ENCODE measurements around the gene IREB2.

The IREB2 gene

DNA sequence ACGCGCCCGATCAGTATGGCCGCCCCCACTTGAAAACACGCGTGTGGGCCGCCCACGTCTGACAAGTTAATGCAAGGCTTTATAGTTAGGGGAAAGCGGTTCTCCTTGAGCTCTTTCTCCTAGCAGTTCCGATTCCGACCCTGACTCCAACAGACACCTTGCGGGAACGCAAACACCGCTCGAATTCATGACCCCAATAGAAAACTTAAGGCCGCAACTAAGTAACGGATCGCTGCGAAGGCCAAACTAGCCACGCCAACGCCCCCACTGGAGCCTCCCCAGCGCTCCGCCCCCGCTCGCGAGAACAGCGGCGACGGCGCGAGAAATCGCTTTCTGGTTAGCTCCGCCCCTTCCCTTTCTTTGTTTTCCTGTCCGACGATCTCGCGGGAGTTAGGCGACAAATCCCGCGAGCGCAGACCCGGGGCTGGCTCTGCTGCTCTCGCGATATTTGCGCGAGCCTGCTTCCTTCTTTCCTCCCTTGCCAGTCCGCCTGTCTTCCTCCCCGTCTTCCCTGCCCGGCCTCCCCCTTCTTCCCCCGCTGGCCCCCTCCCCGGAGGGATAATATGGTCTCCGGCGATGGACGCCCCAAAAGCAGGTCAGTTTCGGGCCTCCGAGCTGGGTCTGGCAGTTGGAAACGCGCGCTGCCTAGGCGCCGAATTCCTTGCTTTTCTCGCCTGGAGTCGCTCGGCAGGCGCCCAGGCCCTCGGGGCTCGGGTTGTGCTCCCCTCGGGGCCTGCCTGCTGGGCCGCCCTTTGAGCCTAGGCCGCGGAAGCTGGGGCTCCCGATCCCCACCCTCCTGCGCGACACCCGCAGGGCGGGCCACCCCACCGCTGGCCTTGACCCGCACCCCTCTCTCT, at the start of gene IREB2:
Gene IREB2, plus strand, starts transcription at position 455 of the 857 bp plus-strand sequence. Its CDS starts 122 bp downstream, at position 577.
- Mint-ChIP-seq H3K9me3 (peaks cover 0 to 4% of the 10 kb centered on the region in 2 donors), H3K36me3 (peaks cover 17 to 22% of the 10 kb centered on the region in 2 donors), H3K4me1 (peaks cover 7 to 26% of the 10 kb centered on the region in 2 donors), H3K4me3 (peak within 1 kb of the TSS; percentile 80 to 86), H3K27ac (peak within 1 kb of the TSS; percentile 97), H3K27me3 (peaks cover 4% of the 10 kb centered on the region in 2 donors)
- DNase-seq (peak; percentile 99), ATAC-seq (replicated peaks) (peak; percentile 81 to 83)

- Mint-ChIP-seq H3K4me1 (no peaks in the 10 kb centered on the region), H3K36me3 (no peaks in the 10 kb centered on the region), H3K27me3 (peaks cover 36 to 44% of the 10 kb centered on the region in 2 donors), H3K27ac (no peak overlapping the region), H3K4me3 (no peak overlapping the region), H3K9me3 (peaks cover 0 to 3% of the 10 kb centered on the region in 2 donors)
- DNase-seq = no peak
- no peak for ATAC-seq (replicated peaks)
These were observed 49.2 kb upstream of the IREB2 start for GRCh38 chr15:78388865-78389264.

DNA sequence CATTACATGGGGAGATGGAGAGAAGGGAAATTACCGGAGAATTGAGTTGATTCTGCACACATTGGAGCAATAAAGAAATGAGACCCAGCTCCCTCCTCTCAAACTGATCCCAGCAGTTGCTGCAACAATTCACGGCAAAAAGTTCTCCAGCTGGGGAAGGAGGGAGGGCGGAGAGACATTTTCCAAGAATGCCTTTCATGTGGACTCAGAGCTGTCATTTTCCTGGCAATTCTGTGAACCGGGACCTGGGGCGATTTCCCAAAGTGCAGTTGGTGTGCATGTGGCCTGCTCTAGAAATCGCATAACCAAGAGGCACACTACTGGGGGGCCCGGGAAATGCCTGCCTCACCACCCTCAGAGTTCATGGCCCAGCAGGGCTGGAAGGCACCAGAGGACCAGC, 48.7 kb upstream of the IREB2 start:
- Mint-ChIP-seq H3K27me3 (peaks cover 33 to 41% of the 10 kb centered on the region in 2 donors), H3K4me3 (no peak overlapping the region), H3K27ac (no peak overlapping the region), H3K36me3 (no peaks in the 10 kb centered on the region), H3K4me1 (no peaks in the 10 kb centered on the region), H3K9me3 (peaks cover 0 to 3% of the 10 kb centered on the region in 2 donors)
- no peak for ATAC-seq (replicated peaks)
- DNase-seq = no peak

- ATAC-seq (replicated peaks) = no peak
- DNase-seq = no peak
- Mint-ChIP-seq H3K27me3 (peaks cover 31 to 40% of the 10 kb centered on the region in 2 donors), H3K4me1 (no peaks in the 10 kb centered on the region), H3K9me3 (peaks cover 0 to 3% of the 10 kb centered on the region in 2 donors), H3K27ac (no peak overlapping the region), H3K4me3 (no peak overlapping the region), H3K36me3 (no peaks in the 10 kb centered on the region)
These were observed 48.3 kb upstream of the IREB2 start for GRCh38 chr15:78389738-78390137.

GRCh38 chr15:78390242-78390641, 47.8 kb upstream of the IREB2 start:
- no peaks in the 10 kb centered on the region for H3K4me1 Mint-ChIP-seq
- DNase-seq = no peak
- no peak overlapping the region for H3K4me3 Mint-ChIP-seq
- H3K9me3 Mint-ChIP-seq = peaks cover 0 to 3% of the 10 kb centered on the region in 2 donors
- no peaks in the 10 kb centered on the region for H3K36me3 Mint-ChIP-seq
- no peak for ATAC-seq (replicated peaks)
- H3K27me3 Mint-ChIP-seq = peaks cover 26 to 35% of the 10 kb centered on the region in 2 donors
- no peak overlapping the region for H3K27ac Mint-ChIP-seq

DNA sequence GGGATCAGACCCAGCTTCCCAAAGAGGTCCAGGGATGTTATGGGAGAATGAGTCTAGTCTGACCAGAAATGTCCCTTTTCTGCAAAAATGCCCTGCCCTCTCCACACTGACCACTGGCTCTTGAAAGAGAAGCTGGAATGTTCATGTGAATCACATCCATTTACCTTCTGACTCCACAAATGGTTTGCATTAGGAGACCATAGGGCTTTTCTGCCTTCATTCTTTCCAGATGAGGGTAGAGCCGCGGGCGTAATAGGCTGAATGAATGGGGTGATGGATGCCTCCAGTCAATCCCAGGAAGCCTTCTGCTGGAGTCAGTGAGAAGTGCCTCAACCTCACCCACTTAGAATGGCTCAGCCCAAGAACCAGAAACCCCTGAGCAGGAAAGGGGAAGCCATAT, 47.2 kb upstream of the IREB2 start:
- H3K36me3 Mint-ChIP-seq = no peaks in the 10 kb centered on the region
- H3K27ac Mint-ChIP-seq = no peak overlapping the region
- ATAC-seq (replicated peaks) (no peak), DNase-seq (no peak)
- H3K4me1 Mint-ChIP-seq = no peaks in the 10 kb centered on the region
- peaks cover 20 to 29% of the 10 kb centered on the region in 2 donors for H3K27me3 Mint-ChIP-seq
- peaks cover 0 to 3% of the 10 kb centered on the region in 2 donors for H3K9me3 Mint-ChIP-seq
- no peak overlapping the region for H3K4me3 Mint-ChIP-seq

DNA sequence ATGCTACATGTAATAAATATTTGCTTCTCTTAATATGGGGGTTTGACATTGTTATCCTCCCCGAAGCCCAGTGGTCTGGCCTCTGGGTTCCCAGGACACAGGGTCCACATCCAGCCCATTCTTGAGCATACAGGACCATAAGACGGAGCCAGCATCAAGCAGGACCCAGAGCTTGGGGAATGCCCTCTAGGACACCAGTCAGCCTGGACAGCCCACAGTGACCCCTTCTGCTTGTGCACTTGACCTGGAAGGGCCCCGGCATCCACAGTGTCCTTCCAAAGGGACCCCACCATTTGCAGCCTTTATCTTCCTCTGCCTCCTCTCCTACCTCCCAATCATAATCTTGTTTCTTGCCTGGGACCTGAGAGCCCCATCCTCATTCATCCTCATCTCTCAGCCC, 46.2 kb upstream of the IREB2 start:
- no peaks in the 10 kb centered on the region for H3K4me1 Mint-ChIP-seq
- ATAC-seq (replicated peaks) (no peak), DNase-seq (no peak)
- peaks cover 0 to 3% of the 10 kb centered on the region in 2 donors for H3K9me3 Mint-ChIP-seq
- H3K36me3 Mint-ChIP-seq = no peaks in the 10 kb centered on the region
- H3K27me3 Mint-ChIP-seq = peaks cover 11 to 22% of the 10 kb centered on the region in 2 donors
- H3K27ac Mint-ChIP-seq = no peak overlapping the region
- H3K4me3 Mint-ChIP-seq = no peak overlapping the region

DNA sequence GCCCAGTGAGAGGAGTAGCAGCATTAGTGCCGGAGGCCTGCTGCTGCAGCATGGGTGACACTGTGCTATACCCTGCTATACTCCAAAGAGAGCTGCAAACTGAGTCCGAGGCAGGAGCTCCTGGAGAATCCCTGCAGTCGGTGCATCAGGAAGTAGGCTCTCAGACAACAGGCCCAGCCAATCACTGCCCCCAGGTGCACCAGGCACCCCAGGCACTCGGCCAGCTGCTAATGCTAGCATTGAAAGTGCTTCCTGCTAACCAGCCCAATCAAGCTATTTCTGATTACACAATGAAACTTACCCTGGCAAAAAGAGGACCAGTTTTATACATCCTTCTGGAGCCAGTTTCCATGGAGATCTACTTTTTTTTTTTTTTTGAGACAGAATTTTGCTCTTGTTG, 45.6 kb upstream of the IREB2 start:
- Mint-ChIP-seq H3K36me3 (no peaks in the 10 kb centered on the region), H3K27ac (no peak overlapping the region), H3K9me3 (peaks cover 0 to 3% of the 10 kb centered on the region in 2 donors), H3K4me1 (no peaks in the 10 kb centered on the region), H3K4me3 (no peak overlapping the region), H3K27me3 (peaks cover 11 to 21% of the 10 kb centered on the region in 2 donors)
- DNase-seq (no peak), ATAC-seq (replicated peaks) (no peak)

- DNase-seq (no peak), ATAC-seq (replicated peaks) (no peak)
- Mint-ChIP-seq H3K4me1 (no peaks in the 10 kb centered on the region), H3K4me3 (no peak overlapping the region), H3K27ac (no peak overlapping the region), H3K27me3 (peaks cover 11 to 21% of the 10 kb centered on the region in 2 donors), H3K36me3 (no peaks in the 10 kb centered on the region), H3K9me3 (peaks cover 0 to 3% of the 10 kb centered on the region in 2 donors)
These were observed 44.9 kb upstream of the IREB2 start for GRCh38 chr15:78393137-78393536.

GRCh38 chr15:78394026-78394425, 44.0 kb upstream of the IREB2 start:
- Mint-ChIP-seq H3K4me3 (no peak overlapping the region), H3K9me3 (peaks cover 0 to 3% of the 10 kb centered on the region in 2 donors), H3K4me1 (no peaks in the 10 kb centered on the region), H3K27ac (no peak overlapping the region), H3K27me3 (peaks cover 11 to 21% of the 10 kb centered on the region in 2 donors), H3K36me3 (no peaks in the 10 kb centered on the region)
- ATAC-seq (replicated peaks) = no peak
- DNase-seq = no peak

DNA sequence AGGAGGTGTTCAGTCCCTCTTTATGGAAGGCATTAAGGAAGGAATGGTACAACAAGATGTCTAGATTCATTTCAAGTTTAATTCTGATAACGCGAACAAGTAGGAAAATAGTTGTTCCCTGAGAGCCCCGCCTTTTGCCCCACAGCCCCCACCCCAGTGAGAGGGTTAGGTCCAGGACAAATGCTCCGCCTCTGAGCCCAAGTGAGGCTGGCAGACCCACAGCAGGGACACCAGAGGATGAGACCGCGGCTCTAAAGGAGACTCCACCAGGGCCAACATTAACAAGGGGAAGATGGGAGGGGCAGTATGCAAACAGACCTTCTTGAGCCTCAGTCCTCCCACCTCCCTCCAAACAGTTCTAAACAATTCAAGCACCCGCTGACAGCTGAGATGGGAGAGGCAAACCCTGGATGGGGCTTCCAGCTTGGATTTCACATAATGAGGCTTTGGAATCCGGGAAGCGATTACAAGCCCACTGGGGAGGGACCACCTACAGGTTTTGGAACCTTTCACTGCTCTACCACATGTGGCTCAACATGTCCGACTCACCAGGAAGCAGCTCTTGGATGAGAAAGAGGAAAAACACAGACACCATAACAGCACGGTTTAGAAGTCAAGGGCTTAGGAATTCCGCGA, 42.9 kb upstream of the IREB2 start:
- no peak for DNase-seq

DNA sequence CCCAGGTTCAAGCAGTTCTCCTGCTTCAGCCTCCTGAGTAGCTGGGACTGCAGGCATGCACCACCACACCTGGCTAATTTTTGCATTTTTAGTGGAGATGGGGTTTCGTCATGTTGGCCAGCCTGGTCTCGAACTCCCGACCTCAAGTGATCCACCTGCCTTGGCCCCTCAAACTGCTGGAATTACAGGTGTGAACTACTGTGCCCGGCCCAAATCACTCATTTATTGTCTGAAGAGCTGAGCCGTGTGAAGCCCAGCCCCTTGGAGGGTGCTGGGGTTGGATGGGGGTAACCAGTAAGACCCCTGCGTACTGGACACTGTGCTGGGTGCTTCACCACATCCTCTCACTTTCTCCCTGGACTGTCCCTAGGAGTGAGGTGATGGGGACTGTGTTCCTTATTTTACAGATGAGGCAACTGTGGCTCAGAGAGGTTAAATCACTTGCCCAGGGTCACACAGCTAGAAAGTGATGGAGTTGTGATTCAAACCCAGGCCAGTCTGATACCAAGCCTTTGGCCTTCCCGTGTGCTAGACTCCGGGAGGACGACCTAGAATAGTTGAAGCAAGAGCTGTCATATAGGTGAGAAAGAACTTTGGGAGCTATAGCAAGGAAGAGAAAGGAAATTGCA, 41.7 kb upstream of the IREB2 start:
- DNase-seq (no peak), ATAC-seq (replicated peaks) (no peak)
- no peaks in the 10 kb centered on the region for H3K9me3 Mint-ChIP-seq
- H3K4me1 Mint-ChIP-seq = no peaks in the 10 kb centered on the region
- no peaks in the 10 kb centered on the region for H3K36me3 Mint-ChIP-seq
- H3K27ac Mint-ChIP-seq = no peak overlapping the region
- H3K27me3 Mint-ChIP-seq = peaks cover 7 to 12% of the 10 kb centered on the region in 2 donors
- no peak overlapping the region for H3K4me3 Mint-ChIP-seq

More for the DNA sequence above, 42.9 kb upstream of the IREB2 start:
- Mint-ChIP-seq H3K27ac (no peak overlapping the region), H3K9me3 (peaks cover 0 to 3% of the 10 kb centered on the region in 2 donors), H3K4me3 (no peak overlapping the region), H3K27me3 (peaks cover 11 to 17% of the 10 kb centered on the region in 2 donors), H3K4me1 (no peaks in the 10 kb centered on the region), H3K36me3 (no peaks in the 10 kb centered on the region)
- no peak for ATAC-seq (replicated peaks)

GRCh38 chr15:78396976-78397375, 41.0 kb upstream of the IREB2 start:
- no peaks in the 10 kb centered on the region for H3K4me1 Mint-ChIP-seq
- no peaks in the 10 kb centered on the region for H3K9me3 Mint-ChIP-seq
- no peak for DNase-seq
- H3K27ac Mint-ChIP-seq = no peak overlapping the region
- no peak for ATAC-seq (replicated peaks)
- peaks cover 10 to 12% of the 10 kb centered on the region in 2 donors for H3K27me3 Mint-ChIP-seq
- H3K36me3 Mint-ChIP-seq = no peaks in the 10 kb centered on the region
- no peak overlapping the region for H3K4me3 Mint-ChIP-seq

DNA sequence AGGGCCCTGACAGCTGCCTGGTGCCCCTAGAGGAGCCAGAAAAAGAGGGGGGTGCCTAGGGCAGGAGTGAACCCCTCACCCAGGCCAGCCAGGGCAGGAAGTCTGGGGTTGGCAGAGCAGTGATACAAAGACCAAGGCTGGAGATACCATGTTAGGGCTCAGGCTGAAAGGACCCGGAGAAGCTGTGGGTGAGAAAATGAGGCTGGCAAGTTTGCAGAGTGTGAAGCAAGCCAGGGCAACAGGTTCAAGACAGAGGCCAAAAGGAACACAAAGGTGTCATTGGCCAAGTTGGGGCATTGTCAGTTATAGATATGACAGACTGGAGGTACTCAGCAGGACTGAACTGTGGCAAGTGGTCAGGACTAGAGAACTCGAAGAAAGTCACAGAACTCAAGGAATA, 40.6 kb upstream of the IREB2 start:
- Mint-ChIP-seq H3K4me3 (no peak overlapping the region), H3K9me3 (no peaks in the 10 kb centered on the region), H3K27me3 (peaks cover 12 to 16% of the 10 kb centered on the region in 2 donors), H3K36me3 (no peaks in the 10 kb centered on the region), H3K4me1 (no peaks in the 10 kb centered on the region), H3K27ac (no peak overlapping the region)
- DNase-seq (no peak), ATAC-seq (replicated peaks) (no peak)

All from stimulated activated naive B cell treated with anti-CD40 and anti-IgM and Interleukin-4, amounts not matched to agents 10 μg/mL and 1 μg/mL and 100 μg/mL, for 72 hours (primary cell).